GM10847 (cell line): Measurements from ENCODE around the gene ATP2C1.

Experiments used
- POLR2A ChIP-seq: IDR thresholded peaks from 2 replicates; pipeline ENCODE4 v1.6.1; 2011; ENCODE audit not compliant: insufficient read length; ENCODE audit errors: extremely low read depth

Gene ATP2C1

DNA sequence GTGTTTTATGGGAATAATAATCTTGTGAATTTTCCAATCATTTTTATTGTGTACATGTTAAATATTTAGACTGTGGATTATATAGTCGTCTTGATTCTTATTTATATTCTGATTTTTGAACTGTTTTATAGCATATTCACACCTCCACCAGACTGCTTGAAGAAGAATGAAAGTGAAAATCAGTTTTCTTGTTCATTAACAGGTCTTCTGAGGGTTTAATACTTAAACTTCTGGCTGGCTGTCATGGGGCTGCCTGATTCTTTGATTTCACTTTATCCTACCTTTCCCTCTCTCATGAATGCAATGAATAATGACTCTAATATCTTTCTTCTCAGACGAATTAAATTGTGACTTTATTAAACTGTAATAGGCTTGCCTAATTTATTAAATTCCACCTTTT lies 56.2 kb downstream of the ATP2C1 start:
- TF ChIP-seq POLR2A = no peak

- TF ChIP-seq POLR2A = no peak
These were observed 56.8 kb downstream of the ATP2C1 start for GRCh38 chr3:130950641-130951040.

- no peak for TF ChIP-seq POLR2A
These were observed 61.6 kb downstream of the ATP2C1 start for GRCh38 chr3:130955481-130955880.

DNA sequence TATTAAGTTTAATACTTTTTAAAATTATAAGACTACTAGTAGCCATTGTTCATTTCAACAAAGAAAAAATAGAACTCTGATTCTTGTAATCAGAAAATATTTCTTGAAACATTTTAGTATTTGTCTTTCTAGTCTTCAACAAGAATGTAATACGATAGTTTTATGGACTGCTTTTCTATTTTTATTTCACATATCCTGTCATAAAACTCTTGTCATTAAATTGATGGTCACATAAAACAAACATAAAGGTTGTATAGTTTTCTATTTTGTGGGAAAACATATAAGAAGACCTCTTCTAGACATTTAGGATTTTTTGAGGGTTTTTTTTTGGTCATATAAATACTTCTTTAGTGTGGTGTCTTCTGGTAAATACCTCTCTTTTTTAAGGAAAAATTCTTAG lies 62.4 kb downstream of the ATP2C1 start:
- TF ChIP-seq POLR2A = no peak

DNA sequence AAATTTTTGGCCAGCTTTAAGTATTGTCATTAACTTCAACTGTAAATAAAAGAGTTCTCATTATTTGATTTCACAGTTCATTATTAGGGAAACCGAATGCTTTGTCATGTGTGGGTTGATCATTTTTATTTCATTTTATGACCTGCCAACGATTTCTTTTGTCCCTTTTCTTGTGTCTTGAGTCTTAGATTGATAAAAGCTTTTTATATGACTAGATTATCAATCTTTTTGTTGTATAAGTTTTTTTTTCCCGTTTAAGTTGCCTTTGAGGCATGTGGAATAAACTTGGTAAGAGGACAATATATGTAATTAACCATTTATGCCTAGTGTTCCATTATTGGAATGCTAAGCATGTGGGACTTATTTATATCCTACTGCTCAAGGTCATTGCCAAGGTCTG lies 62.8 kb downstream of the ATP2C1 start:
- TF ChIP-seq POLR2A = no peak

DNA sequence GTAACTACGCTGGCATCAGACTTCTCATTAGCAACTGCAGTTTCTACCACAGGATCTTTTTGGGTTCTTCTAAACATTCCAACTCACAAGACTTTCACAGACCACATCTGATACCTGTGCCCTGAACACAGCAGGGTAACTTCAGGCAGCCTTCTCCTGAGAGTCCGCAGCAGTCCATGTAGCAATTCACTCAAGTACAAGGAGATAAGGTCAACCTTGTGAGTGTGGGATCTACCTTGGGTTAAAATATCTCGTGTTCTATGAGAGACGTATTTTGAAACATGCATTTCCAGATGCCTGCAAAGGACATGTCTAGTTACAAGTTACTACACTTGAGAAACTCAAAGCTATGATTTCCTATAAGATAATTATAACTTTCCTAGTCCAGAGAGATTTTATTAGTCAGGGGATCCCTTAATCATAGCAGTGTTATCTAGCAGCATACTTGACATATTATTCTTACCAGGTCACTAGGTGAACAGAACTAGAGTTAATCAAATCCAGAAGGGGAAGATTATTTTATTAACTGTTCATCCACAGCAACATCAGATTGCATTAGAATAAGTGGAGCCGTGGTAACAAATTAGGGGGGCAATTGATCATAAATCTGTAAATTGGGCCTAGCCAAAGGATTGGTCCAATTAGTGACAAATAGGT lies 66.4 kb downstream of the ATP2C1 start:
- no peak for TF ChIP-seq POLR2A

GRCh38 chr3:130961458-130961857 lies 67.6 kb downstream of the ATP2C1 start:
- no peak for TF ChIP-seq POLR2A

GRCh38 chr3:130963444-130963843 lies 69.6 kb downstream of the ATP2C1 start:
- no peak for TF ChIP-seq POLR2A

GRCh38 chr3:130963878-130964277 lies 70.0 kb downstream of the ATP2C1 start:
- no peak for TF ChIP-seq POLR2A

- TF ChIP-seq POLR2A = no peak
These were observed 73.4 kb downstream of the ATP2C1 start for GRCh38 chr3:130967281-130967680.

- TF ChIP-seq POLR2A = no peak
These were observed 74.3 kb downstream of the ATP2C1 start for GRCh38 chr3:130968221-130968620.

DNA sequence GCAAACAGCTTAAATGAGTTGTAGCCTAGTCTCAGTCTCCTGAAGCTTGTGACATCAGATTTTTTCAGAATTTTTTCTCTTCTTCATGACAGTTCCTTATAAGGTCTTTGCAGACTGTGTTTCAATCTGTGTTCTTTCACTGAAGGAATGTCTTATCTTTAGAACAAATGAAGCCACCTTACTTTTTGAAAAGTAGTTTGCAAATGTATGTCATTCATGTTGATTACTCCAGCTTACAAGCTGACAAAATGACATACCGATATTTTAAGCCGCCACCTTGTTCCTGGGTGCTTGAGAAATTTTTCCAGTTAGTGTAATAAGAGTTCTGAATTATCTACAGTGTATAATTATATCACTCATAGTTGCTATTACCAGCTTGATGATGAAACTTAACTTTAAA lies 75.7 kb downstream of the ATP2C1 start:
- no peak for TF ChIP-seq POLR2A

- TF ChIP-seq POLR2A = no peak
These were observed 77.3 kb downstream of the ATP2C1 start for GRCh38 chr3:130971208-130971607.

- TF ChIP-seq POLR2A = no peak
These were observed 79.5 kb downstream of the ATP2C1 start for GRCh38 chr3:130973406-130973805.

- TF ChIP-seq POLR2A = no peak
These were observed 80.3 kb downstream of the ATP2C1 start for GRCh38 chr3:130974201-130974600.

DNA sequence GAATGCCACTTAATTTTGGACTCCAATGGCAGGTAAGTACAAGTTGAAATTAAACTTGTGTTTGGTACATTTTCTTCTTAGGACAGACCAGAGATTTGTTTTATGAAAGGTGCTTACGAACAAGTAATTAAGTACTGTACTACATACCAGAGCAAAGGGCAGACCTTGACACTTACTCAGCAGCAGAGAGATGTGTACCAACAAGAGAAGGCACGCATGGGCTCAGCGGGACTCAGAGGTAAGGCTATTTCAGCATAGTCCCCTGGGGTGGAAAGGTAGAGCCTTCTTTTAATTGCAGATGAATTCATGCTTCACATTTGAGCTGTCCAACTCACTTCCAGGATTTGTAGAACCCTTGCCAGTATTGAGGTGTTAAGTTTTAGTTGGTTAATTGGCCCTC lies 81.4 kb downstream of the ATP2C1 start:
- TF ChIP-seq POLR2A = no peak

DNA sequence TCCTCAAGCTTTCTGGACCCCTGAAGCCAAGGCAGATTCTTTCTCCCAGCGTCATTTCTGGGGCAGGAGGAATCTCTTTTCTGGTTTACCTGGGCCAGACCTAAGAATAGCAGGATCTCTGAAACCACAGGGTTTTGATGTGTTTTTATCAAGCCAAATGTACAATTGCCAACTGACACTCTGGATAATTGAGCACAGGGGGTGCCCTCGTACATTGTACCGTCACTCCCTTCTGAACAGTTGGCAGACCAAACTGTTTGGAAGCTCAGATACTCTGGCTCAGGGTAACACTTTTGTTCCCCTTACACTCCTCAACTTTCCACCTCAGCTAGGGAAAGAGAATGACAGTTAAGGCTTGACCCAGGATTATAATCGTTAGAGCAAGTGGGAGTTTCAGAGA lies 82.8 kb downstream of the ATP2C1 start:
- TF ChIP-seq POLR2A = no peak
